Endodermal cell (in vitro differentiated cells): Measurements from ENCODE around the gene CLEC3A. TPM values are rescaled to one million over a fixed set of nuclear protein-coding genes. Genes with fewer than 3 reads are reported as not detected.
"Not testable (repeated sequence)": the region's sequence is repeated elsewhere in the genome, so short reads cannot be mapped to it uniquely, and the experiment has no call there.

Experiments
- DNase-seq: peaks from one replicate; pipeline ENCODE4 v3.0.0-alpha.2; 2017
- H3K27ac ChIP-seq: 2 replicates; pipeline ENCODE4 v1.5.1; 2013; ENCODE audit warnings: mild to moderate bottlenecking, low read depth, low read length, moderate library complexity
- H3K27me3 ChIP-seq: 2 replicates; pipeline ENCODE4 v1.6.1; 2013; ENCODE audit warnings: mild to moderate bottlenecking, low read length, moderate library complexity; ENCODE audit not compliant: insufficient read depth, control insufficient read depth, poor library complexity, severe bottlenecking
- H3K36me3 ChIP-seq: 2 replicates; pipeline ENCODE4 v1.7.0; 2013; ENCODE audit warnings: mild to moderate bottlenecking, low read length, moderate library complexity; ENCODE audit not compliant: control insufficient read depth, insufficient read depth
- H3K4me1 ChIP-seq: one replicate; pipeline ENCODE4 v1.7.0; 2013; ENCODE audit warnings: low read length; ENCODE audit not compliant: control insufficient read depth, insufficient read depth
- H3K4me3 ChIP-seq: 2 replicates; pipeline ENCODE4 v1.5.1; 2013; ENCODE audit warnings: mild to moderate bottlenecking, low read length, moderate library complexity
- H3K9ac ChIP-seq: 2 replicates; pipeline ENCODE4 v1.6.1; 2013; ENCODE audit warnings: mild to moderate bottlenecking, low read length, moderate library complexity; ENCODE audit not compliant: poor library complexity, severe bottlenecking; ENCODE audit errors: extremely low read depth
- H3K9me3 ChIP-seq: 2 replicates; pipeline ENCODE4 v1.6.1; 2013; ENCODE audit warnings: mild to moderate bottlenecking, low read length, moderate library complexity; ENCODE audit not compliant: control insufficient read depth
- H3K27ac Mint-ChIP-seq: 2 replicates; pipeline ENCODE4 v1.8.0; 2020; ENCODE audit warnings: mixed read lengths
- H3K27me3 Mint-ChIP-seq: 2 replicates; pipeline ENCODE4 v1.8.0; 2021; ENCODE audit warnings: mild to moderate bottlenecking, mixed read lengths; ENCODE audit not compliant: insufficient read depth
- H3K36me3 Mint-ChIP-seq: 2 replicates; pipeline ENCODE4 v1.8.0; 2020; ENCODE audit warnings: low read depth, mixed read lengths
- H3K4me1 Mint-ChIP-seq: 2 replicates; pipeline ENCODE4 v1.8.0; 2020; ENCODE audit warnings: mixed read lengths
- H3K4me3 Mint-ChIP-seq: 2 replicates; pipeline ENCODE4 v1.8.0; 2020; ENCODE audit warnings: mild to moderate bottlenecking, moderate library complexity, mixed read lengths
- H3K9me3 Mint-ChIP-seq: 2 replicates; pipeline ENCODE4 v1.8.0; 2020; ENCODE audit warnings: mild to moderate bottlenecking, mixed read lengths
- WGBS, 2 experiments: methylation state at CpG; one replicate each; pipeline versions ENCODE4 v1.1.5 to v1.1.7; 2013; ENCODE audit warnings: missing lambda C conversion rate in 2 of 2, mixed read lengths in 1 of 2; ENCODE audit not compliant: insufficient coverage in 1 of 2, insufficient read length in 1 of 2; 5-methylcytosine and 5-hydroxymethylcytosine counted together
- total RNA-seq, 2 donors: library from RNA; stranded (reverse); fragmentation: NEBNext Ultra II Directional in 1 of 2; extraction: Animal tissue kit (Norgen Biotek cat#: 25700) in 1 of 2; gene quantifications; 2 replicates in 1 of 2; 3 replicates in 1 of 2; pipeline ENCODE4 v1.2.1, GENCODE V29; 2021
- TF ChIP-seq, protein P1 (sequence below): fragments of 200-600 bp; sonication (generic); conservative IDR thresholded peaks from 2 replicates; pipeline ENCODE4 v1.5.0; 2021; ENCODE audit warnings: antibody characterized with exemption, mild to moderate bottlenecking

CLEC3A gene
- total RNA-seq, 2 donors from 2014 or later: not detected

DNA sequence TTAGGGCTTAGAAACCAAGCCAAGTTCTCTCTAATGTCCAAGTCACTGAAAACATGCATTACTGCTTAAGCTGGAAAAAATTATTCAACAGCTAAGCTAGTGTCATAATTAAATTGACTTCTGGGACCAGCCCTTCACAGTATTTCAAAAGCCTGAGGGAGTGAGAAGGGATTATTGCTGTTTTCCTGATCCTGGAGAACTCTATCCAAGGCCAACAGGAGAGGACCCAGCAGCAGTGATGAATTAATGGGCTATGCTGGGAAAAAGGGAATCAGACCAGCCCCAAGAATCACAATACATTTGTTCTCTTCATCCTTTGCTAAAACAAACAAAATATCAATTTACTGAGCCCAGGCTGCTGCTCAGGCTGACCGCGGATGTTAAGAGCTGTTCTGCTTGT, 34.5 kb upstream of the CLEC3A start:
- Mint-ChIP-seq H3K4me1 (peaks cover 31% of the 10 kb centered on the region), H3K4me3 (no peak overlapping the region), H3K27me3 (peaks cover 2% of the 10 kb centered on the region), H3K36me3 (no peaks in the 10 kb centered on the region), H3K27ac (no peak overlapping the region), H3K9me3 (no peaks in the 10 kb centered on the region)
- H3K9ac ChIP-seq: no peak overlapping the region
- no peak for DNase-seq
- no peak overlapping the region for H3K4me3 ChIP-seq
- H3K9me3 ChIP-seq: peaks cover 21% of the 10 kb centered on the region
- no peaks in the 10 kb centered on the region for H3K36me3 ChIP-seq
- H3K4me1 ChIP-seq: no peaks in the 10 kb centered on the region
- TF ChIP-seq, protein P1, sequence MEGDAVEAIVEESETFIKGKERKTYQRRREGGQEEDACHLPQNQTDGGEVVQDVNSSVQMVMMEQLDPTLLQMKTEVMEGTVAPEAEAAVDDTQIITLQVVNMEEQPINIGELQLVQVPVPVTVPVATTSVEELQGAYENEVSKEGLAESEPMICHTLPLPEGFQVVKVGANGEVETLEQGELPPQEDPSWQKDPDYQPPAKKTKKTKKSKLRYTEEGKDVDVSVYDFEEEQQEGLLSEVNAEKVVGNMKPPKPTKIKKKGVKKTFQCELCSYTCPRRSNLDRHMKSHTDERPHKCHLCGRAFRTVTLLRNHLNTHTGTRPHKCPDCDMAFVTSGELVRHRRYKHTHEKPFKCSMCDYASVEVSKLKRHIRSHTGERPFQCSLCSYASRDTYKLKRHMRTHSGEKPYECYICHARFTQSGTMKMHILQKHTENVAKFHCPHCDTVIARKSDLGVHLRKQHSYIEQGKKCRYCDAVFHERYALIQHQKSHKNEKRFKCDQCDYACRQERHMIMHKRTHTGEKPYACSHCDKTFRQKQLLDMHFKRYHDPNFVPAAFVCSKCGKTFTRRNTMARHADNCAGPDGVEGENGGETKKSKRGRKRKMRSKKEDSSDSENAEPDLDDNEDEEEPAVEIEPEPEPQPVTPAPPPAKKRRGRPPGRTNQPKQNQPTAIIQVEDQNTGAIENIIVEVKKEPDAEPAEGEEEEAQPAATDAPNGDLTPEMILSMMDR: no peak
- WGBS, 2 experiments: 96% methylated on average over 2 of the region's 2 CpGs; no CpG with 5 or more reads in 1 of the 2 experiments
- no peaks in the 10 kb centered on the region for H3K27me3 ChIP-seq
- no peak overlapping the region for H3K27ac ChIP-seq

DNA sequence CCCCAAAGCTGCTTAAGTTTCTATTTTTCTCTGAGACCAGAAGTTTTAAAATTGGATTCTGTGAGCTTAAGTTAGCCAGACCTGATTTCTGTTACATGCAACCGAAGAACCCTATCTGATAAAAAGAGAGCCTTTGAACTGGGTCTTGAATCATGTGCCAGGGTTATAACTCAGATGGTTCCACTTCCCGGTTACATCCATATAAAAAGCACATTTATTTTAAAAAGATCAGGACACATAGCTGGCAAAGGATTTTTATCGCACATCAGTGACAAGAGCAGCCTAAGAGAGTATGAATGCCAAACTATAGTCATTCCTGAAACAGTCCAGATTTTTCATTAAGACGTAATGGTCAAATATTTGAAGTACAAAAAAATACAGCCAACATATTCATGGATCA, 32.5 kb upstream of the CLEC3A start:
- TF ChIP-seq, protein P1: no peak
- Histone ChIP-seq H3K4me3 (no peak overlapping the region), H3K9me3 (peaks cover 28% of the 10 kb centered on the region), H3K27me3 (no peaks in the 10 kb centered on the region), H3K4me1 (peaks cover 8% of the 10 kb centered on the region), H3K36me3 (no peaks in the 10 kb centered on the region), H3K9ac (no peak overlapping the region), H3K27ac (no peak overlapping the region)
- H3K27ac Mint-ChIP-seq: no peak overlapping the region
- peaks cover 48% of the 10 kb centered on the region for H3K4me1 Mint-ChIP-seq
- no peaks in the 10 kb centered on the region for H3K27me3 Mint-ChIP-seq
- WGBS, 2 experiments: 90 to 91% methylated on average over 3 to 4 of the region's 4 CpGs
- H3K36me3 Mint-ChIP-seq: no peaks in the 10 kb centered on the region
- H3K4me3 Mint-ChIP-seq: no peak overlapping the region
- DNase-seq: no peak
- H3K9me3 Mint-ChIP-seq: no peaks in the 10 kb centered on the region

DNA sequence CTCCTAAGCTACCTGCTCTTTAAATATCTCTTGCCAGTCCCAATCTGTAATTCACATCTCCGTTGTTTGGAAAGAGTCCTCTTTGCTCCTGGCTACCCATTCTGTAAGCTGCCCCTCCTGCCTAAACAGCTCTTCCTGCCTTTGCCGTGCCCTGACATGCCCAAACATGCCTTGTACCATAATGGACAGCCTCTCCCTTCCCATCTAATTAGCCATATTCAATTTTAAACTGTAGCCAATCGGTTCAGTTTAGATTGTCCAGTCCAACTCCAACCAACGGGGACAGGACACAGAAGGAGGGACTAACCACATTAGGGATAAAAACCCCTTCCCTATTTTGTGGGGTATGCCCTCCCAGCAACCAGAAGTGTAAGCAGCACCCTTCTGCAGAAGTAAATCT, 30.6 kb upstream of the CLEC3A start:
- peaks cover 6% of the 10 kb centered on the region for H3K36me3 Mint-ChIP-seq
- H3K4me3 ChIP-seq: peak overlapping the region; percentile 37
- peaks cover 48% of the 10 kb centered on the region for H3K4me1 Mint-ChIP-seq
- no peak overlapping the region for H3K9ac ChIP-seq
- peaks cover 46% of the 10 kb centered on the region for H3K9me3 ChIP-seq
- H3K9me3 Mint-ChIP-seq: peaks cover 17% of the 10 kb centered on the region
- H3K27ac ChIP-seq: peak overlapping the region; percentile 12
- H3K36me3 ChIP-seq: no peaks in the 10 kb centered on the region
- DNase-seq: peak; percentile 76
- 63% methylated on average over 1 to 4 of the region's 4 CpGs for WGBS, 2 experiments
- TF ChIP-seq, protein P1: no peak
- peaks cover 8% of the 10 kb centered on the region for H3K4me1 ChIP-seq
- H3K27ac Mint-ChIP-seq: peak overlapping the region; percentile 76
- no peaks in the 10 kb centered on the region for H3K27me3 ChIP-seq
- H3K27me3 Mint-ChIP-seq: no peaks in the 10 kb centered on the region
- no peak overlapping the region for H3K4me3 Mint-ChIP-seq

DNA sequence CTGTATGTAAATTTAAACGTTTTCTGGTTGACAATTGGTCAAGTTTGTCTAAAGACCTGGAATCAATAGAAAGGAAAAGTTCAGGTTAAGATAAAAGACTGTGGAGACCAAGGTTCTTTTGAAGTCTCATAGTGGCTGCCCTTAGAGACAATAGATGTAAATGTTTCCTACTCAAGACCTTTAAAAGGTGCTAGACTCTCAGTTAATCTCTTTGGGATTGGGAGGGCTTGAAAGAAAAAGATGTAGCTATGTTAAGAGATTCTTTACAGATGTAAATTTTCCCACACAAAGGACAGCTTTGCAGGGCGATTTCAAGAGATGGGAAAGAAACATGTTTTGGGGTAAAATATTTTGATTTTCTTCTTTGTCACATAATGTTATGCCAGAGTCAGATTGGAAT, 30.0 kb upstream of the CLEC3A start:
- Histone ChIP-seq H3K9ac (peak overlapping the region; percentile 34), H3K27ac (peak overlapping the region; percentile 36), H3K4me3 (peak overlapping the region; percentile 37), H3K9me3 (peaks cover 51% of the 10 kb centered on the region)
- peaks cover 21% of the 10 kb centered on the region for H3K9me3 Mint-ChIP-seq
- not testable (repeated sequence) for H3K27me3 ChIP-seq, H3K4me1 ChIP-seq, H3K36me3 Mint-ChIP-seq, DNase-seq, H3K27me3 Mint-ChIP-seq, H3K36me3 ChIP-seq
- peaks cover 47% of the 10 kb centered on the region for H3K4me1 Mint-ChIP-seq
- 7 to 28% methylated on average over 2 of the region's 2 CpGs for WGBS, 2 experiments
- peak overlapping the region; percentile 0 for H3K4me3 Mint-ChIP-seq
- H3K27ac Mint-ChIP-seq: peak overlapping the region; percentile 76
